Measurements from ENCODE around the gene PRSS48. TPM values are rescaled to one million over a fixed set of nuclear protein-coding genes. Genes with fewer than 3 reads are reported as not detected.

PRSS48 gene
- total RNA-seq, 4 donors from 2014 or later, result not detected

DNA sequence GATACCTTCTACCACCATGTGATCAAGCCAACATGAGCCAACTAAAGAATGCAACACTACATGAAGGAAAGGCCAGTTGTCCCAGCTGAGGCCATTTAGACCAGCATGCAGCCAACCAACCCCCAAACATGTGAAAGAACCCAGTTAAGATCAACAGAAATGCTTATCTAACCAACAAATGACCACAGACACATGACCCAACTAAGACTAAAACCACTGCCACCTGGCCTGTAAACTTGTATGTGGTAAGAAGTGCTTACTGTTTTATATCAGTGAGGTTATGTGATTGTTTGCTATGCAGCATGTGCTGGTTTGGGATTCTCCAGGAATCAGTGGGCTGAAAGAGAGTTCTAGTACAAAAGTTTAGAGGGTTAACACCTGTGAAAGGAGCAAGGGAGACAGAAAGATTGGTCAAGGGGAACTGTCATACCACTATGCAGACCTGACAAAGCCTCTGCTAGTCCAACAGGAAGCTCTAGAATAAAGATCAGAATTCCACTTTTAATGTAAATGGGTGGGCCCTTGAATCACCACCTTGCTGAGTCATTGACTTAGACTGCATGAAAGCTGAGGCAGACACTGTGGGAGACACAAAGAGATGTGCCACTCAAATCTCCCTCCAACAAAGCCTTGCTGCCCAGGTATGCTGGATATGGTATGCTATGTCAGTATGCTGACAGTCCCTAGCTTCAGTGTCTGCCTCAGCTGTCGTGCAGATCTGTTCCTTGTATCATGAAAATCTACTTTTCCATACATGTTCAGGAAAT is 54.5 kb downstream of the PRSS48 start:
- no peak for ATAC-seq
- Histone ChIP-seq H3K27me3 (no peaks in the 10 kb centered on the region), H3K4me3 (no peak overlapping the region), H3K4me1 (no peaks in the 10 kb centered on the region), H3K27ac (no peak overlapping the region), H3K36me3 (no peaks in the 10 kb centered on the region), H3K9me3 (no peaks in the 10 kb centered on the region)
- TF ChIP-seq, protein P1, sequence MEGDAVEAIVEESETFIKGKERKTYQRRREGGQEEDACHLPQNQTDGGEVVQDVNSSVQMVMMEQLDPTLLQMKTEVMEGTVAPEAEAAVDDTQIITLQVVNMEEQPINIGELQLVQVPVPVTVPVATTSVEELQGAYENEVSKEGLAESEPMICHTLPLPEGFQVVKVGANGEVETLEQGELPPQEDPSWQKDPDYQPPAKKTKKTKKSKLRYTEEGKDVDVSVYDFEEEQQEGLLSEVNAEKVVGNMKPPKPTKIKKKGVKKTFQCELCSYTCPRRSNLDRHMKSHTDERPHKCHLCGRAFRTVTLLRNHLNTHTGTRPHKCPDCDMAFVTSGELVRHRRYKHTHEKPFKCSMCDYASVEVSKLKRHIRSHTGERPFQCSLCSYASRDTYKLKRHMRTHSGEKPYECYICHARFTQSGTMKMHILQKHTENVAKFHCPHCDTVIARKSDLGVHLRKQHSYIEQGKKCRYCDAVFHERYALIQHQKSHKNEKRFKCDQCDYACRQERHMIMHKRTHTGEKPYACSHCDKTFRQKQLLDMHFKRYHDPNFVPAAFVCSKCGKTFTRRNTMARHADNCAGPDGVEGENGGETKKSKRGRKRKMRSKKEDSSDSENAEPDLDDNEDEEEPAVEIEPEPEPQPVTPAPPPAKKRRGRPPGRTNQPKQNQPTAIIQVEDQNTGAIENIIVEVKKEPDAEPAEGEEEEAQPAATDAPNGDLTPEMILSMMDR (IDR thresholded peaks at IDR 0.05), result no peak
- TF ChIP-seq EP300 (IDR thresholded peaks at IDR 0.05), result no peak
- TF ChIP-seq POLR2A (IDR thresholded peaks at IDR 0.05), result no peak
- no peak for TF ChIP-seq POLR2AphosphoS5 (IDR thresholded peaks at IDR 0.05)
- 91 to 100% methylated on average over 1 of the region's 1 CpG for WGBS, 2 donors (ENCODE audit: low coverage in 1 of 2)

DNA sequence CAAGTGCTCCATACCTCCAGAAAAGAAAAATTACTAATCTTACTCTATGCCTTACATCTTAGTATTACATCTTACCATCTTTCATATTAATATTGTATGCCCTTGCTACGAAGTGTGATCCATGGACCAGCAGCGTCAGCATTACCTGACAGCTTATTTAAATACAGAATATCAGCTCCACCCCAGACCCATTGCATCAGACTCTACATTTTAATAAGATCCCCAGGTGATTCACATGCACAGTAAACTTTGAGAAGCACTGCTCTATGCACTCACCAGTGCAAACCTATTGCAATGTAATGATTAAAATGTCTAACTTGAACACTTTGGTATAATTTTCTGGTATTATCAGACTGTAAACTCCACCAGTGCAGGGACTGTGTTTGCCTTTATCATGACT is 62.5 kb downstream of the PRSS48 start:
- no peak for ATAC-seq
- Histone ChIP-seq H3K27me3 (no peaks in the 10 kb centered on the region), H3K27ac (no peak overlapping the region), H3K9me3 (no peaks in the 10 kb centered on the region), H3K36me3 (no peaks in the 10 kb centered on the region), H3K4me3 (no peak overlapping the region), H3K4me1 (no peaks in the 10 kb centered on the region)
- TF ChIP-seq EP300 (IDR thresholded peaks at IDR 0.05) (no peak), POLR2AphosphoS5 (IDR thresholded peaks at IDR 0.05) (no peak), POLR2A (IDR thresholded peaks at IDR 0.05) (no peak)
- TF ChIP-seq, protein P1 (IDR thresholded peaks at IDR 0.05), result no peak
- WGBS, 2 donors (ENCODE audit: low coverage in 1 of 2), result 74 to 80% methylated on average over 2 of the region's 2 CpGs

- no peaks in the 10 kb centered on the region for H3K36me3 ChIP-seq
- 72 to 95% methylated on average over 5 of the region's 5 CpGs for WGBS, 2 donors (ENCODE audit: low coverage in 1 of 2)
- TF ChIP-seq, protein P1 (IDR thresholded peaks at IDR 0.05), result no peak
- no peak for TF ChIP-seq POLR2AphosphoS5 (IDR thresholded peaks at IDR 0.05)
- TF ChIP-seq EP300 (IDR thresholded peaks at IDR 0.05), result no peak
- no peak for TF ChIP-seq POLR2A (IDR thresholded peaks at IDR 0.05)
- H3K27ac ChIP-seq, result no peak overlapping the region
- no peak overlapping the region for H3K4me3 ChIP-seq
- no peaks in the 10 kb centered on the region for H3K4me1 ChIP-seq
- no peaks in the 10 kb centered on the region for H3K9me3 ChIP-seq
- no peak for ATAC-seq
- H3K27me3 ChIP-seq, result no peaks in the 10 kb centered on the region
Measured at GRCh38 chr4:151340751-151341385, 63.9 kb downstream of the PRSS48 start.

Small RNA genes lying within 50 kb of the gene (small RNA-seq; reads per million reads assigned to genes)
- gene AC104819.2, result 0 reads per million in 4 donors
- gene RNU6-1282P, result 0 reads per million in 4 donors

Other genes with a start within 250 kb of the PRSS48 start
- 1,000 to 10,000 TPM; 1,326 to 4,329 (median 3,079) TPM for gene RPS3A, start 177.5 kb upstream of the PRSS48 start, total RNA-seq
- 100 to 1,000 TPM; 117 to 200 (median 168) TPM for gene SH3D19, start 48.4 kb downstream of the PRSS48 start, total RNA-seq
- gene FHIP1A, start 132.0 kb downstream of the PRSS48 start, total RNA-seq, result 10 to 100 TPM in 1 of 4 donors, 1 to 10 TPM in 3; 3.3 to 19.5 (median 4.9) TPM